ENCODE measurements around the gene ITGA5. TPM values are rescaled to one million over a fixed set of nuclear protein-coding genes. Genes with fewer than 3 reads are reported as not detected.

ITGA5 gene
- total RNA-seq, 2 donors from 2014 or later = 61.6 to 71.4 TPM

GRCh38 chr12:54352891-54353874 is 65.9 kb downstream of the ITGA5 start:
- Mint-ChIP-seq H3K4me3 (no peak overlapping the region), H3K36me3 (ENCODE audit: low read depth) (peaks cover 12% of the 10 kb centered on the region), H3K27ac (peak overlapping the region; percentile 83), H3K4me1 (peaks cover 20% of the 10 kb centered on the region), H3K27me3 (no peaks in the 10 kb centered on the region)
- ATAC-seq = no peak
- no peaks in the 10 kb centered on the region for H3K9me3 ChIP-seq (ENCODE audit: control insufficient read depth, low read length, poor library complexity, severe bottlenecking)
- DNase-seq = no peak

- H3K27me3 Mint-ChIP-seq = no peaks in the 10 kb centered on the region
- no peaks in the 10 kb centered on the region for H3K9me3 ChIP-seq (ENCODE audit: control insufficient read depth, low read length, poor library complexity, severe bottlenecking)
- ATAC-seq = peak; percentile 67
- peak overlapping the region; percentile 81 for H3K4me3 Mint-ChIP-seq
- H3K36me3 Mint-ChIP-seq (ENCODE audit: low read depth) = peaks cover 18% of the 10 kb centered on the region
- no peak for DNase-seq
- peaks cover 20% of the 10 kb centered on the region for H3K4me1 Mint-ChIP-seq
- H3K27ac Mint-ChIP-seq = peak overlapping the region; percentile 83
Observed at GRCh38 chr12:54352022-54352531, 67.0 kb downstream of the ITGA5 start.

DNA sequence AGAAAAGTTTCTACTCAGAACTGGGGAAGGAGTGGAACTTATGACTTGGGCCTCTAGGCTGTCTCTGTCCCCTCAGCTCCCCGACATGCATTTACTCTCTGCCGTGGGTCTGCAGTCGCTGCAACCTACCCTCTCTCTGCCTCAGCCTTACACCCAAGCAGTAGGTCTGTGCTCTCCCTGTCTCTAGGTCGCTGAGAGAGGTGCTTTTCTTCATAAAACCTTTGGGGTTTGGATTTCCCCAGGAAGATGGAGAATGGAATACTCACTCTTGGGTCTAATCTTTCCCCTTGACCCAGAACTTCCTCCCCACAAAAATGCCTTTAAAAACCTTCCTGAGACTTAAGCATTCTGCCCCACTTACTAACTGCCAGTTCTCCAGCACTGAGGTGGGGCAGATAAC is 67.7 kb downstream of the ITGA5 start:
- H3K4me1 Mint-ChIP-seq = peaks cover 18% of the 10 kb centered on the region
- peak overlapping the region; percentile 81 for H3K4me3 Mint-ChIP-seq
- no peaks in the 10 kb centered on the region for H3K27me3 Mint-ChIP-seq
- H3K27ac Mint-ChIP-seq = peak overlapping the region; percentile 83
- H3K9me3 ChIP-seq (ENCODE audit: control insufficient read depth, low read length, poor library complexity, severe bottlenecking) = no peaks in the 10 kb centered on the region
- peaks cover 18% of the 10 kb centered on the region for H3K36me3 Mint-ChIP-seq (ENCODE audit: low read depth)
- DNase-seq (no peak), ATAC-seq (no peak)

- Mint-ChIP-seq H3K27me3 (no peaks in the 10 kb centered on the region), H3K4me3 (no peak overlapping the region), H3K36me3 (ENCODE audit: low read depth) (peaks cover 18% of the 10 kb centered on the region), H3K27ac (no peak overlapping the region), H3K4me1 (peaks cover 18% of the 10 kb centered on the region)
- H3K9me3 ChIP-seq (ENCODE audit: control insufficient read depth, low read length, poor library complexity, severe bottlenecking) = no peaks in the 10 kb centered on the region
- no peak for DNase-seq
- no peak for ATAC-seq
Observed at GRCh38 chr12:54350743-54351142, 68.3 kb downstream of the ITGA5 start.

DNA sequence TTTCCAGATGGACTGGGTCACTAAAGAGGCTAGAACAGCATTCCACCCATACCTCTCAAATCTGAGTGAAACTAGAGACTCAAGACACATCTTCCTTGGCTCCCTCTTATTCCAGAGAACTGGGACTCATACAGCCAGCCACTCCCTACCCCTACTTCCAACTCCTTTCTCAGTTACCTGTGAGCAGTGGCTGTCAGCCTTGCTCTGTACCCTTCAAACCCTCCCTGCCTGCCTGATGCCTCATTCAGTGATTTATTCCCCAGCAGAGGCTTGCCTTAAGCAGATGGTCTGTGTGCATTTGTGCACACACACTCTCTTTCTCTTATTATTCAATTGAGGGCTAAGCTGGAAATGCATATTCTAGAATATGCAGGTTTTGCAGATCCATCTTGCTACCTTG is 69.4 kb downstream of the ITGA5 start:
- H3K4me1 Mint-ChIP-seq = peaks cover 17% of the 10 kb centered on the region
- H3K27ac Mint-ChIP-seq = no peak overlapping the region
- H3K36me3 Mint-ChIP-seq (ENCODE audit: low read depth) = peaks cover 14% of the 10 kb centered on the region
- no peaks in the 10 kb centered on the region for H3K27me3 Mint-ChIP-seq
- no peak for DNase-seq
- H3K9me3 ChIP-seq (ENCODE audit: control insufficient read depth, low read length, poor library complexity, severe bottlenecking) = no peaks in the 10 kb centered on the region
- no peak overlapping the region for H3K4me3 Mint-ChIP-seq
- ATAC-seq = no peak

DNA sequence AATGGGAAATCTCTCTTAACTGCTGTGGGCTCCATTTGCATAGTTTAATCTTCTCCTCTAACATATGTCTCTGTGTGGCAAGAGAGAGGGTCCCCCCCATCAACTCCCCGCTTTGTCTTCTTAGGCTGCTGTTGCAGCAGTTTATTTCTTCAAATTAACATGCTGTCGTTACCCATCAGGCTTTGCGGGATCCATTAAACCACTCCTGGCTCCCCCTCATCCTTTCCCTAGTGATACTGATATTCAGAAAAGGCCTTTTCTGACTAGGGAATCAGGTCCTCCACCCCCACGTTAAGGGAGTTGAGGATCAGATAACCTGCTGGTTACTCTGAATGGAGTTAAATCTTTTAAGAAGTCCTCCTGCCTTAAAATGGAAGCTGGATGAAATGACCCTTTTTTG is 70.0 kb downstream of the ITGA5 start:
- no peaks in the 10 kb centered on the region for H3K9me3 ChIP-seq (ENCODE audit: control insufficient read depth, low read length, poor library complexity, severe bottlenecking)
- no peak overlapping the region for H3K4me3 Mint-ChIP-seq
- no peaks in the 10 kb centered on the region for H3K27me3 Mint-ChIP-seq
- no peak for ATAC-seq
- H3K4me1 Mint-ChIP-seq = peaks cover 16% of the 10 kb centered on the region
- no peak for DNase-seq
- H3K36me3 Mint-ChIP-seq (ENCODE audit: low read depth) = peaks cover 13% of the 10 kb centered on the region
- H3K27ac Mint-ChIP-seq = no peak overlapping the region

Other genes starting within 250 kb of the ITGA5 start
- gene SMUG1, start 230.3 kb downstream of the ITGA5 start, total RNA-seq = 1 to 10 TPM; 8.6 to 9.2 TPM
- gene CBX5, start 139.1 kb downstream of the ITGA5 start, total RNA-seq = 10 to 100 TPM; 31.1 to 34.9 TPM
- 1,000 to 10,000 TPM; 1,531 to 1,582 TPM for gene HNRNPA1, start 138.5 kb downstream of the ITGA5 start, total RNA-seq
- 10 to 100 TPM in 1 of 2 donors, 1 to 10 TPM in 1; 2.5 to 26.4 TPM for gene NFE2, start 118.3 kb downstream of the ITGA5 start, total RNA-seq
- gene COPZ1, start 94.1 kb downstream of the ITGA5 start, total RNA-seq = 10 to 100 TPM; 58.6 to 63.3 TPM
- under 1 TPM; 0.57 to 0.99 TPM for gene GPR84, start 54.8 kb downstream of the ITGA5 start, total RNA-seq
- 1 to 10 TPM; 3.4 to 5.7 TPM for gene ZNF385A, start 34.5 kb downstream of the ITGA5 start, total RNA-seq
- 1 to 10 TPM; 3.7 to 3.9 TPM for gene GTSF1, start 54.3 kb upstream of the ITGA5 start, total RNA-seq
- gene NCKAP1L, start 78.5 kb upstream of the ITGA5 start, total RNA-seq = 100 to 1,000 TPM; 127 to 136 TPM
- gene PDE1B, start 130.3 kb upstream of the ITGA5 start, total RNA-seq = 10 to 100 TPM; 11.6 to 12.5 TPM
- gene PPP1R1A, start 169.4 kb upstream of the ITGA5 start, total RNA-seq = not detected
- gene LACRT, start 215.6 kb upstream of the ITGA5 start, total RNA-seq = not detected
- not detected for gene DCD, start 229.1 kb upstream of the ITGA5 start, total RNA-seq

Measured in T-helper 17 cell (primary cell).